GM10248 (cell line): ENCODE results near the gene URAD.

Experiments used
- CTCF ChIA-PET: fragments of 300-600 bp; sonication (Branson Sonifier 250); formaldehyde crosslinking; extraction: SDS; loops from one replicate; lab custom pipeline; 2021; ENCODE audit warnings: antibody characterized with exemption; lab: Yijun Ruan, JAX
- POLR2A ChIA-PET: fragments of 350-650 bp; sonication (Branson Sonifier 250); formaldehyde crosslinking; extraction: SDS; loops from one replicate; lab custom pipeline; 2020; ENCODE audit warnings: antibody characterized with exemption; lab: Yijun Ruan, JAX
- DNase-seq: peaks from one replicate; pipeline ENCODE4 v3.0.0; 2012; ENCODE audit errors: extremely low spot score
- TF ChIP-seq, protein P1 (sequence below): IDR thresholded peaks from 2 replicates; pipeline ENCODE4 v1.5.1; 2012; ENCODE audit warnings: mild to moderate bottlenecking, low read depth; ENCODE audit errors: extremely low read depth, missing control alignments, control extremely low read depth

URAD gene

DNA sequence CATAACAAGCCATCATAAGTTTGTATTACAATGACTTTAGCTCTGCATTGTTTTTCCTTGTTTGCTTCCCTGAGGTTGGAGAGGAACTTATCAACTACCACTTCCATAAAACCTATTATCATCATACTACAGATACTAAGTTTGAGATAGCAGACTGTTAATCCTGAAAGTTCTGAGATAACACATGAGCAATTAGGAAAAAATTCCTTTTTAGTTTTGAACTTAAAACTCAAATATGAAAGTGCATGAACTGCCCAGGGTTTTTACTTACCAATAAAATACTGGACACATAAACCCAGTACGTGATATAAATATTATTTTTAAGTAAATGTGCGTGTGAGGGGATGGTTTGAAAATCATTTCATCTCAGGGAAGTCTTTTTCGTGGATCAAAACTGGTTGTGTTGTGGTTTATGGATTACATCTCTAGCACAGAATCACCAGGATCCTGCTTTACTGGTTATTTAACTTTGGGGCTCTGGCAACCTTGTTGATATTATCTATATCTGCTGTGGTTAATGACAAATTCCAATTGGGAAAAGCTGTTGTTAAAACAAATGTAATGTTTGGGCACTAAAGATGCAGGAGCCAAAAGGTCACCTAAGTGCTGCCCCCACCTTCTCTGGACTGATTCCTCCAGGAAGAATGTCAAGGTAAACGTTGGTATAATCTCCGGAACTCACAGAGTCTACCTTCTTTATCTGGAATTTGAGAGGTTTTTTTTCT, 31.8 kb downstream of the URAD start:
- no peak for DNase-seq
- ChIA-PET CTCF (interaction anchor here (0.7 to 7.9 kb wide), 7 partner anchors 14 to 595 kb away, joined by 3 to 70 read pairs (median 4); no protein-coding TSS in a partner anchor), POLR2A (no interaction called here)
- TF ChIP-seq, protein P1, sequence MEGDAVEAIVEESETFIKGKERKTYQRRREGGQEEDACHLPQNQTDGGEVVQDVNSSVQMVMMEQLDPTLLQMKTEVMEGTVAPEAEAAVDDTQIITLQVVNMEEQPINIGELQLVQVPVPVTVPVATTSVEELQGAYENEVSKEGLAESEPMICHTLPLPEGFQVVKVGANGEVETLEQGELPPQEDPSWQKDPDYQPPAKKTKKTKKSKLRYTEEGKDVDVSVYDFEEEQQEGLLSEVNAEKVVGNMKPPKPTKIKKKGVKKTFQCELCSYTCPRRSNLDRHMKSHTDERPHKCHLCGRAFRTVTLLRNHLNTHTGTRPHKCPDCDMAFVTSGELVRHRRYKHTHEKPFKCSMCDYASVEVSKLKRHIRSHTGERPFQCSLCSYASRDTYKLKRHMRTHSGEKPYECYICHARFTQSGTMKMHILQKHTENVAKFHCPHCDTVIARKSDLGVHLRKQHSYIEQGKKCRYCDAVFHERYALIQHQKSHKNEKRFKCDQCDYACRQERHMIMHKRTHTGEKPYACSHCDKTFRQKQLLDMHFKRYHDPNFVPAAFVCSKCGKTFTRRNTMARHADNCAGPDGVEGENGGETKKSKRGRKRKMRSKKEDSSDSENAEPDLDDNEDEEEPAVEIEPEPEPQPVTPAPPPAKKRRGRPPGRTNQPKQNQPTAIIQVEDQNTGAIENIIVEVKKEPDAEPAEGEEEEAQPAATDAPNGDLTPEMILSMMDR: no peak

DNA sequence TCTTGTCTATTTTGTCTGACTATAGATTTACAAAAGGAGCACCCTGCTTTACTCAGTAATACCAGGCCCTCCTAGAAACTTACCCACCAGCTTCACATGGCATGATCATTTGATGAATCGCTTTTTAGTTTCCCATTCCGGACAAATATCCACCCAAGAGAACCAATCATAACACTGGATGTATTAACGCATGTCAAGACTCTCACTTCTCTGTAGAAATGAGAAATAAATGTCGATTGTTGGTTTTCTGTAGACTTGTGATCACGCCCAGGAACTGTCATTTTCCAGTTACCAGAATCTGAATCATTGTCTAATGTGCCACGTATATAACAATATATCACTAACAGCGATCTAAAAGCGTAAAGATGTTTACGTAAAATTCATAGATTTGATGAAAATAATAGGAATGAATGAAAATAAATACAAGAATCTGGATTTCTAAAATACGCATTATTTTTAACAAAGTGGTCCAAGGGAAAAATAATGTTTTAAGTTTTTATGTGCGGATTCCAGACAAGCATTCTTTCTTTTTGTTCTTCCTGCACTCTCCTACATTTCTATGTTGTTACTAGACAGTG, 33.4 kb downstream of the URAD start:
- TF ChIP-seq, protein P1: no peak
- POLR2A ChIA-PET: no interaction called here

DNA sequence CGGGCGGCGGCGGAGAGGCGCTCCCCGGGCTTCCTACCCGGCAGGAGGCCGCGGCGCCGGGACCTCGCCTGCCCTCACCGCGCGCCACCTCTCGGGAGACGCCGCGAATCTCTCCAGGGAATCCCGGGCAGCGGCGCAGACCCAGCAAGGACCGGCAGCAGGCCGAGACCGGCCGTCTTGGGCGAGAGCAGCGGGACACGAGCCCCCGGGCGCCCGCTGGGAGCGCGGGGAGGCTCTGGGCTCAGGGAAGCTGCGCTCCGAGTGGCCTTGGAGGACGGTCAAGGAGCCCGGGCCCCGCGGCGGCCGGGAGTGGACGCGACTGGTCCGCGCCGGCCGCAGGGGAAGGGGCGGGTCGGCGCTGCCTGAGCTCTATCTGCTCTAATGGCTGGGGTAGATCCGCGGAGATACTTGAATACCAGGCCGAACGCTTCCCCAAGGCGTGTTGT, 34.1 kb downstream of the URAD start:
- TF ChIP-seq, protein P1: no peak
- CTCF ChIA-PET: interaction anchor here (0.8 to 5.1 kb wide), 43 partner anchors 9 to 1006 kb away, joined by 3 to 92 read pairs (median 5); partner anchors contain the start of genes CDX2, PDX1 and URAD
- POLR2A ChIA-PET: interaction anchor here (0.6 kb wide), 1 partner anchor 502 kb away, joined by 3 read pairs; no protein-coding TSS in a partner anchor
- DNase-seq: peak; percentile 41

More for the DNA sequence above, 33.4 kb downstream of the URAD start:
- DNase-seq: no peak
- CTCF ChIA-PET: interaction anchor here (0.9 to 7.9 kb wide), 27 partner anchors 9 to 1007 kb away, joined by 3 to 92 read pairs (median 7); partner anchors contain the start of genes PDX1 and URAD

DNA sequence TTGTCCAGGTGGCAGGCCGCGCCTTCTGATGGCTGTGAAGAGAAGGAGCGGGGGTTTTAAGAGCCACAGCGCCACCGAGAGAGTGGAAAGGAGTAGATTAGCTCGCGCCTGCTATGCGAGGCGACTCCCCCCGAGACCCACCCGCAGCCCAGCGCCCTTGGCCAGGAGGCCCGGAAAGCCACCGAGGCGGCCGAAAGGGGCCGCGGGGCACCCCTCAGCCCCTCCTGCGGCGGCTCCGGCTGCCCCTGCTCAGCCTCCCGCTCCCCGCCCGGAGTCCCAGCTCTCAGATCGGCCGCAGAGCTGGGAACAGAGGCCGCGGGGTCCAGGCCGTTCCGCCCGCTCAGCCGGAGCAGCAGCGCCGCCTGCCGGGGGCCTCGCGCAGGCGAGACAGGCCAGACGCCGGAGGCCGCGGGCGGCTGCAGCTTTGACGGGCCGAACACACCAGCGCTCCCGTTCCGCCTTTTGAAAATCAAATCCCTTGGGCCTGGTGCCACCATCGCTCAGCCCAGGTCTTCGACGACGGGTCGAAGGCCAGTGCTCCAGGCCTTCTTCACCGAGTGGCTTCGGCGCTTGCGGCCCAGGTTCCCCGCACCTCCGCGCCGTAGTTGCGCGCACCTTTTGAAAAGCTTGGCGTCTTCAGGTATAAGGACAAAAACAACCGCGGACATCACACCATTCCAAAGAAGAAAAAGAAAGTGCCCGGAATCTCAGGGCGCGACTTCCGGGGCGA, 34.7 kb downstream of the URAD start:
- peak; percentile 89 for DNase-seq
- TF ChIP-seq, protein P1: peak; percentile 97
- ChIA-PET CTCF (interaction anchor here (0.8 to 5.1 kb wide), 50 partner anchors 8 to 1006 kb away, joined by 3 to 92 read pairs (median 5); partner anchors contain the start of genes CDX2, PDX1 and URAD), POLR2A (interaction anchor here (0.6 kb wide), 2 partner anchors 124 to 502 kb away, joined by 3 read pairs; no protein-coding TSS in a partner anchor)

DNA sequence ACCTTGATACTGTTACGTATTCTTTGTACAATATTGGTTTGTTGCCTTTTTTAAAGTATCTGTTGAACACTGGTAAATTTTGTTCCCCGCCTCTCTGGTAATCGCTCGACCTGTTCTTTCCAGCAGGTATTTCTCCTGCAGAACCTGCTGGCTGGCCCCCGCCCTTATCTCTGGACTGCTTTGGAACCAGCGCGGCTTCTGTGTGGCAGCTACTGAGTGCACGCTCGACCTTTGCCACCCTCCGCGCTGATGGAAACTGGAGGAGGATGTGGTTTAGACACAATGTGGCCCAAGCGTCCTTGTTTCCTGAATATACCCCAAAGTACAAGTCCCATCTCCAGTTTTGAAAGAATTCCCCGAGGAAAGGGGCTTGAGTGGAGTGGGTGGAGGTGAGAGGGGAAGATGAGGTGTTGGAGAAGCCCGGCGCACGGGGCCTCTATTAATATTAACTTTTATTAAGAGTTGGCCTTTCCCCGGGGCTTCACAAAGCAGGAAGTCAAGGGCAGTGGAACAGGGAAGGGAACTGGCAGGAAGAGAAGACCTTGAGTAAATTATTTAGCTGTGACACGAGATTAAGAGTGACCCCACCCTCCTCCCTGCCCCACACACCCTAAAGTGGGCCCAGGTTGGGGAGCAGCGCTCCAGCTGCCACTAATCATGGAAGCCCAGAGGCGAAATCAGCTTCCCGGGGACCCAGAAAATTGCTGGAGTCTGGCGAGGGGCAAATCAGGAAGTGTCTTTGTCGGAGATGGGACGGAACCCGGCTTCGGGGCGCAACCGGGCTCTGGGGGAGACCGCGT, 35.4 kb downstream of the URAD start:
- peak; percentile 28 for DNase-seq
- CTCF ChIA-PET: interaction anchor here (0.8 to 5.1 kb wide), 44 partner anchors 7 to 1005 kb away, joined by 3 to 92 read pairs (median 5); partner anchors contain the start of genes CDX2, PDX1 and URAD
- TF ChIP-seq, protein P1: no peak
- POLR2A ChIA-PET: interaction anchor here (0.6 kb wide), 1 partner anchor 123 kb away, joined by 3 read pairs; no protein-coding TSS in a partner anchor
